ENCODE results near the gene PITPNB. TPM values are rescaled to one million over a fixed set of nuclear protein-coding genes. Genes with fewer than 3 reads are reported as not detected.

PITPNB gene
- total and polyA plus RNA-seq, 2 of the 13 experiments (the other 11 are each of a cell fraction or from before 2014, with no cell fraction given), result 17.0 to 30.1 TPM

- TF ChIP-seq, protein P1, sequence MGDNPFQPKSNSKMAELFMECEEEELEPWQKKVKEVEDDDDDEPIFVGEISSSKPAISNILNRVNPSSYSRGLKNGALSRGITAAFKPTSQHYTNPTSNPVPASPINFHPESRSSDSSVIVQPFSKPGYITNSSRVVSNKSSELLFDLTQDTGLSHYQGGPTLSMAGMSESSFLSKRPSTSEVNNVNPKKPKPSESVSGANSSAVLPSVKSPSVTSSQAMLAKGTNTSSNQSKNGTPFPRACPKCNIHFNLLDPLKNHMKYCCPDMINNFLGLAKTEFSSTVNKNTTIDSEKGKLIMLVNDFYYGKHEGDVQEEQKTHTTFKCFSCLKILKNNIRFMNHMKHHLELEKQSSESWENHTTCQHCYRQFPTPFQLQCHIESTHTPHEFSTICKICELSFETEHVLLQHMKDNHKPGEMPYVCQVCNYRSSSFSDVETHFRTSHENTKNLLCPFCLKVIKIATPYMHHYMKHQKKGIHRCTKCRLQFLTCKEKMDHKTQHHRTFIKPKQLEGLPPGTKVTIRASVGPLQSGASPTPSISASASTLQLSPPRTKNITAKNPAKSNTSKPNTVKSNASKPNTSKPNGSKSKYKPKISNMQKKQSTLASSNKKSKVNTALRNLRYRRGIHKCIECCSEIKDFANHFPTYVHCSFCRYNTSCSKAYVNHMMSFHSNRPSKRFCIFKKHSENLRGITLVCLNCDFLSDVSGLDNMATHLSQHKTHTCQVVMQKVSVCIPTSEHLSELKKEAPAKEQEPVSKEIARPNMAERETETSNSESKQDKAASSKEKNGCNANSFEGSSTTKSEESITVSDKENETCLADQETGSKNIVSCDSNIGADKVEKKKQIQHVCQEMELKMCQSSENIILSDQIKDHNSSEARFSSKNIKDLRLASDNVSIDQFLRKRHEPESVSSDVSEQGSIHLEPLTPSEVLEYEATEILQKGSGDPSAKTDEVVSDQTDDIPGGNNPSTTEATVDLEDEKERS (CRISPR knock-in tag; IDR thresholded peaks at IDR 0.05), result no peak
- no peak for TF ChIP-seq ZNF468 (CRISPR knock-in tag; IDR thresholded peaks at IDR 0.05)
- no peak for TF ChIP-seq MLLT10 (CRISPR knock-in tag; IDR thresholded peaks at IDR 0.05)
- no peak for TF ChIP-seq NR2F2 (IDR thresholded peaks at IDR 0.05; ENCODE audit: borderline replicate concordance, low read depth)
- TF ChIP-seq ZNF10 (CRISPR knock-in tag; IDR thresholded peaks at IDR 0.05; ENCODE audit: borderline replicate concordance, low read depth), result no peak
- no peak for TF ChIP-seq ZNF343 (CRISPR knock-in tag; IDR thresholded peaks at IDR 0.05)
- no peak; the same call in 1 of the 2 replicates for TF ChIP-seq PITX1 (CRISPR knock-in tag; IDR thresholded peaks at IDR 0.05)
- no peak for TF ChIP-seq NKX3-1 (CRISPR knock-in tag; IDR thresholded peaks at IDR 0.05)
- TF ChIP-seq, protein P2, sequence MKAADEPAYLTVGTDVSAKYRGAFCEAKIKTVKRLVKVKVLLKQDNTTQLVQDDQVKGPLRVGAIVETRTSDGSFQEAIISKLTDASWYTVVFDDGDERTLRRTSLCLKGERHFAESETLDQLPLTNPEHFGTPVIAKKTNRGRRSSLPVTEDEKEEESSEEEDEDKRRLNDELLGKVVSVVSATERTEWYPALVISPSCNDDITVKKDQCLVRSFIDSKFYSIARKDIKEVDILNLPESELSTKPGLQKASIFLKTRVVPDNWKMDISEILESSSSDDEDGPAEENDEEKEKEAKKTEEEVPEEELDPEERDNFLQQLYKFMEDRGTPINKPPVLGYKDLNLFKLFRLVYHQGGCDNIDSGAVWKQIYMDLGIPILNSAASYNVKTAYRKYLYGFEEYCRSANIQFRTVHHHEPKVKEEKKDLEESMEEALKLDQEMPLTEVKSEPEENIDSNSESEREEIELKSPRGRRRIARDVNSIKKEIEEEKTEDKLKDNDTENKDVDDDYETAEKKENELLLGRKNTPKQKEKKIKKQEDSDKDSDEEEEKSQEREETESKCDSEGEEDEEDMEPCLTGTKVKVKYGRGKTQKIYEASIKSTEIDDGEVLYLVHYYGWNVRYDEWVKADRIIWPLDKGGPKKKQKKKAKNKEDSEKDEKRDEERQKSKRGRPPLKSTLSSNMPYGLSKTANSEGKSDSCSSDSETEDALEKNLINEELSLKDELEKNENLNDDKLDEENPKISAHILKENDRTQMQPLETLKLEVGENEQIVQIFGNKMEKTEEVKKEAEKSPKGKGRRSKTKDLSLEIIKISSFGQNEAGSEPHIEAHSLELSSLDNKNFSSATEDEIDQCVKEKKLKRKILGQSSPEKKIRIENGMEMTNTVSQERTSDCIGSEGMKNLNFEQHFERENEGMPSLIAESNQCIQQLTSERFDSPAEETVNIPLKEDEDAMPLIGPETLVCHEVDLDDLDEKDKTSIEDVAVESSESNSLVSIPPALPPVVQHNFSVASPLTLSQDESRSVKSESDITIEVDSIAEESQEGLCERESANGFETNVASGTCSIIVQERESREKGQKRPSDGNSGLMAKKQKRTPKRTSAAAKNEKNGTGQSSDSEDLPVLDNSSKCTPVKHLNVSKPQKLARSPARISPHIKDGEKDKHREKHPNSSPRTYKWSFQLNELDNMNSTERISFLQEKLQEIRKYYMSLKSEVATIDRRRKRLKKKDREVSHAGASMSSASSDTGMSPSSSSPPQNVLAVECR (CRISPR knock-in tag; IDR thresholded peaks at IDR 0.05; ENCODE audit: borderline replicate concordance), result peak; percentile 87; the same call in 1 of the 2 replicates
- no peak for TF ChIP-seq PHB2 (IDR thresholded peaks at IDR 0.05; ENCODE audit: partially characterized antibody)
- peak; percentile 83 for TF ChIP-seq SP5 (CRISPR knock-in tag; IDR thresholded peaks at IDR 0.05; ENCODE audit: borderline replicate concordance, low read depth)
- no peak for TF ChIP-seq PBX3 (CRISPR knock-in tag; IDR thresholded peaks at IDR 0.05; ENCODE audit: borderline replicate concordance)
- no peak for TF ChIP-seq KLF9 (CRISPR knock-in tag; IDR thresholded peaks at IDR 0.05; ENCODE audit: low read depth)
- TF ChIP-seq ZFP36L1 (CRISPR knock-in tag; IDR thresholded peaks at IDR 0.05), result no peak
- TF ChIP-seq ZNF225 (CRISPR knock-in tag; IDR thresholded peaks at IDR 0.05), result peak; percentile 31; the same call in 1 of the 2 replicates
- TF ChIP-seq ZBTB26 (CRISPR knock-in tag; IDR thresholded peaks at IDR 0.05; ENCODE audit: borderline replicate concordance), result no peak; the same call in 1 of the 2 replicates
- TF ChIP-seq KAT8 (CRISPR knock-in tag; IDR thresholded peaks at IDR 0.05), result peak; percentile 81
- TF ChIP-seq MEIS2 (CRISPR knock-in tag; IDR thresholded peaks at IDR 0.05), result no peak; the same call in 1 of the 2 replicates
- no peak for TF ChIP-seq TGIF2 (CRISPR knock-in tag; IDR thresholded peaks at IDR 0.05)
- TF ChIP-seq, protein P3, sequence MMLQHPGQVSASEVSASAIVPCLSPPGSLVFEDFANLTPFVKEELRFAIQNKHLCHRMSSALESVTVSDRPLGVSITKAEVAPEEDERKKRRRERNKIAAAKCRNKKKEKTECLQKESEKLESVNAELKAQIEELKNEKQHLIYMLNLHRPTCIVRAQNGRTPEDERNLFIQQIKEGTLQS (CRISPR knock-in tag; IDR thresholded peaks at IDR 0.05), result no peak
- no peak for TF ChIP-seq NBN (conservative IDR thresholded peaks at IDR 0.05)
Measured at GRCh38 chr22:27919222-27919941, at the start of gene PITPNB (continued).
